ENCODE measurements around the gene ASIC5. TPM values are rescaled to one million over a fixed set of nuclear protein-coding genes. Genes with fewer than 3 reads are reported as not detected.

The ASIC5 gene
- total RNA-seq, 1 experiment from 2014 or later: not detected

- Histone ChIP-seq H3K27ac (ENCODE audit: low read depth, low read length, poor library complexity, severe bottlenecking) (no peak overlapping the region), H3K36me3 (ENCODE audit: insufficient read depth, low read length, poor library complexity, severe bottlenecking) (no peaks in the 10 kb centered on the region), H3K4me3 (ENCODE audit: low read depth, low read length, poor library complexity, severe bottlenecking) (no peak overlapping the region), H3K9me3 (ENCODE audit: low read depth, low read length, poor library complexity, severe bottlenecking) (no peaks in the 10 kb centered on the region), H3K27me3 (replicated peaks; ENCODE audit: insufficient read depth, low read depth, low read length, poor library complexity) (no peaks in the 10 kb centered on the region), H3K4me1 (ENCODE audit: insufficient read depth, low read length, poor library complexity, severe bottlenecking) (no peaks in the 10 kb centered on the region)
- TF ChIP-seq EZH2 (IDR thresholded peaks at IDR 0.05; ENCODE audit: borderline replicate concordance, low read depth, low read length, poor library complexity, severe bottlenecking) (no peak), CTCF (conservative IDR thresholded peaks at IDR 0.05; ENCODE audit: low read depth, low read length) (peak; percentile 79)
- CTCF ChIA-PET: interaction anchor here (0.6 to 1.0 kb wide), 5 partner anchors 258 to 412 kb away, joined by 3 to 8 read pairs (median 3); no protein-coding TSS in a partner anchor
- BruUV-seq (replicated peaks): no TSS peak
- peak; percentile 66 for DNase-seq (ENCODE audit: low spot score)
- intact Hi-C loops (cut with micrococcal nuclease; ENCODE audit: unreplicated experiment): loop anchor here (1.0 to 10.0 kb wide), 4 partner anchors 345 to 980 kb away; no protein-coding TSS in a partner anchor
- POLR2A ChIA-PET (ENCODE audit: low non-redundant PET): no interaction called here
Observed at GRCh38 chr4:155787113-155787710, 78.9 kb downstream of the ASIC5 start.

- no peak overlapping the region for H3K4me3 ChIP-seq (ENCODE audit: low read depth, low read length, poor library complexity, severe bottlenecking)
- ChIA-PET POLR2A (ENCODE audit: low non-redundant PET) (no interaction called here), CTCF (no interaction called here)
- H3K9me3 ChIP-seq (ENCODE audit: low read depth, low read length, poor library complexity, severe bottlenecking): no peaks in the 10 kb centered on the region
- H3K27ac ChIP-seq (ENCODE audit: low read depth, low read length, poor library complexity, severe bottlenecking): no peak overlapping the region
- no peaks in the 10 kb centered on the region for H3K4me1 ChIP-seq (ENCODE audit: insufficient read depth, low read length, poor library complexity, severe bottlenecking)
- intact Hi-C loops (cut with micrococcal nuclease; ENCODE audit: unreplicated experiment): loop anchor here (2.0 to 10.0 kb wide), 2 partner anchors 801 to 979 kb away; no protein-coding TSS in a partner anchor
- BruUV-seq (replicated peaks): no TSS peak
- no peak for TF ChIP-seq EZH2 (IDR thresholded peaks at IDR 0.05; ENCODE audit: borderline replicate concordance, low read depth, low read length, poor library complexity, severe bottlenecking)
- TF ChIP-seq CTCF (conservative IDR thresholded peaks at IDR 0.05; ENCODE audit: low read depth, low read length): no peak
- DNase-seq (ENCODE audit: low spot score): no peak
- no peaks in the 10 kb centered on the region for H3K27me3 ChIP-seq (replicated peaks; ENCODE audit: insufficient read depth, low read depth, low read length, poor library complexity)
- H3K36me3 ChIP-seq (ENCODE audit: insufficient read depth, low read length, poor library complexity, severe bottlenecking): no peaks in the 10 kb centered on the region
Observed at GRCh38 chr4:155785828-155786227, 80.2 kb downstream of the ASIC5 start.

GRCh38 chr4:155784637-155785036 lies 81.4 kb downstream of the ASIC5 start:
- intact Hi-C loops (cut with micrococcal nuclease; ENCODE audit: unreplicated experiment): loop anchor here (10.0 kb wide), 1 partner anchor 800 kb away; no protein-coding TSS in a partner anchor
- no TSS peak for BruUV-seq (replicated peaks)
- DNase-seq (ENCODE audit: low spot score): no peak
- H3K36me3 ChIP-seq (ENCODE audit: insufficient read depth, low read length, poor library complexity, severe bottlenecking): no peaks in the 10 kb centered on the region
- no peaks in the 10 kb centered on the region for H3K9me3 ChIP-seq (ENCODE audit: low read depth, low read length, poor library complexity, severe bottlenecking)
- no peak overlapping the region for H3K4me3 ChIP-seq (ENCODE audit: low read depth, low read length, poor library complexity, severe bottlenecking)
- POLR2A ChIA-PET (ENCODE audit: low non-redundant PET): no interaction called here
- H3K27ac ChIP-seq (ENCODE audit: low read depth, low read length, poor library complexity, severe bottlenecking): no peak overlapping the region
- no peaks in the 10 kb centered on the region for H3K4me1 ChIP-seq (ENCODE audit: insufficient read depth, low read length, poor library complexity, severe bottlenecking)
- H3K27me3 ChIP-seq (replicated peaks; ENCODE audit: insufficient read depth, low read depth, low read length, poor library complexity): no peaks in the 10 kb centered on the region
- CTCF ChIA-PET: no interaction called here
- no peak for TF ChIP-seq CTCF (conservative IDR thresholded peaks at IDR 0.05; ENCODE audit: low read depth, low read length)
- no peak for TF ChIP-seq EZH2 (IDR thresholded peaks at IDR 0.05; ENCODE audit: borderline replicate concordance, low read depth, low read length, poor library complexity, severe bottlenecking)

Measured in A673 (cell line).